Suprapubic skin (tissue), 4 donors: ENCODE measurements around the gene ILRUN. TPM values are rescaled to one million over a fixed set of nuclear protein-coding genes. Genes with fewer than 3 reads are reported as not detected.

ENCODE experiments used
- DNase-seq, 2 donors: peaks; one replicate each; pipeline ENCODE4 v3.0.0-alpha.2; 2019; ENCODE audit warnings: low spot score in 2 of 2
- H3K27ac ChIP-seq: fragments of 200-600 bp; sonication (generic); one replicate; pipeline ENCODE4 v1.5.1; 2019
- H3K27me3 ChIP-seq: fragments of 200-600 bp; sonication (generic); one replicate; pipeline ENCODE4 v1.5.1; 2019
- H3K36me3 ChIP-seq: fragments of 200-600 bp; sonication (generic); one replicate; pipeline ENCODE4 v1.5.1; 2019
- H3K4me1 ChIP-seq: fragments of 200-600 bp; sonication (generic); one replicate; pipeline ENCODE4 v1.5.1; 2019
- H3K4me3 ChIP-seq: fragments of 200-600 bp; sonication (generic); one replicate; pipeline ENCODE4 v1.5.1; 2019; ENCODE audit warnings: mild to moderate bottlenecking
- H3K9me3 ChIP-seq: fragments of 200-600 bp; sonication (generic); one replicate; pipeline ENCODE4 v1.5.1; 2019
- EP300 ChIP-seq: sonication (generic); formaldehyde crosslinking; IDR thresholded peaks from one replicate; pipeline ENCODE4 v1.6.1; 2017; ENCODE audit warnings: antibody characterized with exemption
- POLR2A ChIP-seq, 2 donors: fragments of 450-650 bp; IDR thresholded peaks; one replicate each; pipeline ENCODE4 v1.6.1; 2017; ENCODE audit warnings: antibody characterized with exemption in 2 of 2, mild to moderate bottlenecking in 2 of 2, moderate library complexity in 2 of 2
- POLR2AphosphoS5 ChIP-seq, 3 donors: sonication (generic); formaldehyde crosslinking; IDR thresholded peaks; one replicate each; pipeline ENCODE4 v1.6.1; 2017; ENCODE audit warnings: antibody characterized with exemption in 3 of 3
- WGBS: methylation state at CpG from one replicate; pipeline ENCODE4 v1.1.5; 2018; 5-methylcytosine and 5-hydroxymethylcytosine counted together
- total RNA-seq, 4 donors: library from RNA; depleted of rRNA; stranded (reverse); fragments of >200 nt; gene quantifications; one replicate each; pipeline ENCODE4 v1.1.0, GENCODE V29; 2016
- TF ChIP-seq, protein P1 (sequence below), 2 donors: fragments of 200-600 bp in 1 of 2; fragments of 450-650 bp in 1 of 2; sonication (generic) in 1 of 2; IDR thresholded peaks; one replicate each; pipeline ENCODE4 v1.5.1; 2016 to 2019; ENCODE audit warnings: antibody characterized with exemption in 2 of 2, mild to moderate bottlenecking in 1 of 2, moderate library complexity in 1 of 2

ILRUN gene
- total RNA-seq, 4 donors from 2014 or later: 65.0 to 86.5 (median 69.6) TPM

DNA sequence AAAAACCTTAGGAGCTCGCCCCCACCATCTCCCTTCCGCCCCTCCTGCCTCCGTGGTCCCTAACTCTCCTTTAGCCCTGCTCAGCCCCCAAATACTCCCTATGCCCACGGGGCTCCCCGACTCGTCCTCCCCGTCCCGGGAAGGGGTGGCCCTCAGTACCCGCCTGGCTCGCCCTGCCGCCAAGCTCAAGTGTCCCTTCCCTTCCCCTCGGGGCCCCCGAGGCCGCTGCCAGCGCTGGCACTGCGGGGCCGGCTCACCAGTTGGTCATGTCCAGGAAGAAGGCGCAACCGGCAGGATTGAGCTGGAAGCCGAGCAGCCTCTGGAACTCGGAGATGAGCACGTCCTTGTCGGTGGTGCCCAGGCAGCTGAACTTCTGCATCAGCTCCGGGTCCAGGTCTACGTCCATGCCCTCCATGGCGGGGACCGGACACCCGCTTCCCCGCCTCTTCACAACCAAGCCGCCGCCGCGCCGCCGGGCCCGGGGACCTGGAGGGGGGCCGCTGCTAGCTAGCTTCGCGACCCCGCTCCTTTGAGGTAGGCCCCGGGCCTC, 303 bp downstream of the ILRUN start:
- peaks cover 40% of the 10 kb centered on the region for H3K4me1 ChIP-seq
- TF ChIP-seq POLR2AphosphoS5 (IDR thresholded peaks at IDR 0.05): peak in 1 of 3 donors; percentile 49
- TF ChIP-seq, protein P1, sequence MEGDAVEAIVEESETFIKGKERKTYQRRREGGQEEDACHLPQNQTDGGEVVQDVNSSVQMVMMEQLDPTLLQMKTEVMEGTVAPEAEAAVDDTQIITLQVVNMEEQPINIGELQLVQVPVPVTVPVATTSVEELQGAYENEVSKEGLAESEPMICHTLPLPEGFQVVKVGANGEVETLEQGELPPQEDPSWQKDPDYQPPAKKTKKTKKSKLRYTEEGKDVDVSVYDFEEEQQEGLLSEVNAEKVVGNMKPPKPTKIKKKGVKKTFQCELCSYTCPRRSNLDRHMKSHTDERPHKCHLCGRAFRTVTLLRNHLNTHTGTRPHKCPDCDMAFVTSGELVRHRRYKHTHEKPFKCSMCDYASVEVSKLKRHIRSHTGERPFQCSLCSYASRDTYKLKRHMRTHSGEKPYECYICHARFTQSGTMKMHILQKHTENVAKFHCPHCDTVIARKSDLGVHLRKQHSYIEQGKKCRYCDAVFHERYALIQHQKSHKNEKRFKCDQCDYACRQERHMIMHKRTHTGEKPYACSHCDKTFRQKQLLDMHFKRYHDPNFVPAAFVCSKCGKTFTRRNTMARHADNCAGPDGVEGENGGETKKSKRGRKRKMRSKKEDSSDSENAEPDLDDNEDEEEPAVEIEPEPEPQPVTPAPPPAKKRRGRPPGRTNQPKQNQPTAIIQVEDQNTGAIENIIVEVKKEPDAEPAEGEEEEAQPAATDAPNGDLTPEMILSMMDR (IDR thresholded peaks at IDR 0.05): no peak
- H3K4me3 ChIP-seq: peak overlapping the region; percentile 86
- 1% methylated on average over 20 of the region's 41 CpGs for WGBS
- peak; percentile 83 to 87 for DNase-seq
- H3K27me3 ChIP-seq: no peaks in the 10 kb centered on the region
- peak overlapping the region; percentile 96 for H3K27ac ChIP-seq
- no peaks in the 10 kb centered on the region for H3K9me3 ChIP-seq
- H3K36me3 ChIP-seq: no peaks in the 10 kb centered on the region

DNA sequence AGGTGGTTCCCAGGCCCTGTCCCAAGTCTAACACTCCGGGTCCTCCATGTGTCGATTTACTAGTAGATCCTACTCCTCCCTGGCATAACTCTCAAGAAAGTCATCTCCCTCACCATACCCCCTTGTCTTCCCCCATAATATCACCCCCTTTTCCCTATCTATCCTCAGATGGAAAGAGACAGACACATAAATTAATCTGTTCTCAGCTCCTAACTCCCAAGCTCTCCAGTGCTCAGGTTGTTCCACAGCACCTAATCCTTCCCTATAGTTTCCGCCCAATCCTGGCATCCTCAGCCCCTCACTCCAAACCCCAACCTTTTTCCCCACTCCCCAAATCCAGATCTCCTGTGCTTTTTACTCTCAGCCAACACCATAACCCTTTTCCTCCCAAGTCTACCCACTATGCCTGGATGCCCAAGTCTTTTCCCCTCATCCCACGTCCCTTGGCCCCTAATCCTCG, 808 bp downstream of the ILRUN start:
- peaks cover 40% of the 10 kb centered on the region for H3K4me1 ChIP-seq
- no peaks in the 10 kb centered on the region for H3K36me3 ChIP-seq
- peak overlapping the region; percentile 86 for H3K4me3 ChIP-seq
- no peak for DNase-seq
- TF ChIP-seq EP300: no peak
- TF ChIP-seq POLR2A (IDR thresholded peaks at IDR 0.05): no peak
- TF ChIP-seq POLR2AphosphoS5 (IDR thresholded peaks at IDR 0.05): no peak
- TF ChIP-seq, protein P1 (IDR thresholded peaks at IDR 0.05): no peak
- no peaks in the 10 kb centered on the region for H3K27me3 ChIP-seq
- H3K9me3 ChIP-seq: no peaks in the 10 kb centered on the region
- WGBS: 8% methylated on average over 5 of the region's 5 CpGs
- peak overlapping the region; percentile 96 for H3K27ac ChIP-seq

DNA sequence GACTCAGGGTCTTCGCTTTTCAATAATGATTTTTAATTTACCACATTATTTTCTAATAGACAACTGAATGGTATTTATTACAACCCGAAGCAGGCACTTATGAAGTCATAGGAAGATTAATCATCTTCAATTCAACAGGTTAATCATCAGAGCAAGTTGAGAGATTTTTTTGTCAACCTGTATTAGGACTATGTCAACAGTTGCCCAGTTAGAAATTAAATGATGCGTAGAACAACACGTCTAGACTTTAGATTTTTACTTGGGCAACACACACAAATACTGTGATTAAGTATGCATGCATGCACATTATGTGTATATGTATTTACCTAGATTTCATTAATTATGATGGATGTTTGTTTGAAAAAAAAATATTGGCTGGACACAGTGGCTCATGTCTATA, 4.3 kb downstream of the ILRUN start:
- 83% methylated on average over 4 of the region's 4 CpGs for WGBS
- H3K27ac ChIP-seq: no peak overlapping the region
- no peaks in the 10 kb centered on the region for H3K9me3 ChIP-seq
- no peaks in the 10 kb centered on the region for H3K36me3 ChIP-seq
- H3K4me1 ChIP-seq: peaks cover 38% of the 10 kb centered on the region
- no peak for DNase-seq
- no peak overlapping the region for H3K4me3 ChIP-seq
- H3K27me3 ChIP-seq: no peaks in the 10 kb centered on the region
- TF ChIP-seq POLR2A (IDR thresholded peaks at IDR 0.05) (no peak), EP300 (no peak), POLR2AphosphoS5 (IDR thresholded peaks at IDR 0.05) (no peak)
- TF ChIP-seq, protein P1 (IDR thresholded peaks at IDR 0.05): no peak

DNA sequence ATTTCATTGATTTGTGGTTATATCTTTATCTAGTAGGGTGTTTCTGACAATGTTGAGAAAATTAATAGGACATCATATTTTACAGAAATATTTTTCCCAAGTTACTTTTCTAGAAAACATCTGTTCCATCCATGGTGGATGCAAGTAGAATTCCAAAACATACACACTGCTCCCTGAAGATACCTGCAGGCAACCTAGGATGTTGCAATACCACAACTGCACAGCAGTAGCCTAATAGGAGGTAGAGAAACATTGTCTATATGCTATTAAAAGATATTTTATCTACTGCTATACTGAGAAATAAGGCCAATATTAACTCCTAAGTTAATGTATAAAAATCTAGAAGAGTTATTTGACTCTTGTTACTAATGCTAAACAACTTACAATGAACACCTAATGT, 6.8 kb downstream of the ILRUN start:
- Histone ChIP-seq H3K27ac (no peak overlapping the region), H3K4me3 (no peak overlapping the region), H3K4me1 (peaks cover 21% of the 10 kb centered on the region), H3K9me3 (no peaks in the 10 kb centered on the region), H3K36me3 (no peaks in the 10 kb centered on the region), H3K27me3 (no peaks in the 10 kb centered on the region)
- TF ChIP-seq POLR2A (IDR thresholded peaks at IDR 0.05) (no peak), EP300 (no peak), POLR2AphosphoS5 (IDR thresholded peaks at IDR 0.05) (no peak)
- TF ChIP-seq, protein P1 (IDR thresholded peaks at IDR 0.05): no peak
- no peak for DNase-seq

DNA sequence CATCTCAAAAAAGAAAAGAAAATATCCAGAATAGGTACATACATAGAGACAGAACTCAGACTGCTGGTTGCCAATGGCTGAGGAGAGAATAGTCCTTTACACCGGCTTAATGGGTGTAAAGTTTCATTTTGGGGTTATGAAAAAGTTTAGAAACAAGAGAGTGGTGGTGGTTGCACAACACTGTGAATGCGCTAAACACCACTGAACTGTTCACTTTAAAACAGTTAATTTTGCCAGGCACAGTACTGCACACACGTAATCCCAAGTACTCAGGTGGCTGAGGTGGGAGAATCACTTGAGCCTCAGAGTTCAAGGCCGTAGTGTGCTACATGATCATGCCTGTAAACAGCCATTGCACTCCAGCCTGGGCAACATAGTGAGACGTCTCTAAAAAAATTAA, 7.6 kb downstream of the ILRUN start:
- no peaks in the 10 kb centered on the region for H3K27me3 ChIP-seq
- no peak overlapping the region for H3K27ac ChIP-seq
- 87% methylated on average over 5 of the region's 5 CpGs for WGBS
- no peaks in the 10 kb centered on the region for H3K36me3 ChIP-seq
- TF ChIP-seq EP300: no peak
- TF ChIP-seq POLR2A (IDR thresholded peaks at IDR 0.05): no peak
- TF ChIP-seq, protein P1 (IDR thresholded peaks at IDR 0.05): no peak
- no peak for TF ChIP-seq POLR2AphosphoS5 (IDR thresholded peaks at IDR 0.05)
- H3K4me1 ChIP-seq: peaks cover 13% of the 10 kb centered on the region
- no peak for DNase-seq
- H3K9me3 ChIP-seq: no peaks in the 10 kb centered on the region
- H3K4me3 ChIP-seq: no peak overlapping the region
